Sigmoid colon (tissue), 7 donors: ENCODE data around the gene SCART1. TPM values are rescaled to one million over a fixed set of nuclear protein-coding genes. Genes with fewer than 3 reads are reported as not detected.

ENCODE experiments used
- DNase-seq: peaks from one replicate; pipeline ENCODE4 v3.0.0-alpha.2; 2019
- H3K27ac ChIP-seq, 4 donors: fragments of 200-600 bp; sonication (generic); one replicate each; pipeline ENCODE4 v1.5.1; 2016 to 2019; ENCODE audit warnings: mild to moderate bottlenecking in 1 of 4
- H3K27me3 ChIP-seq, 3 donors: fragments of 200-600 bp; sonication (generic); one replicate each; pipeline ENCODE4 v1.5.1; 2019; ENCODE audit warnings: mild to moderate bottlenecking in 1 of 3
- H3K36me3 ChIP-seq, 4 donors: fragments of 200-600 bp; sonication (generic); one replicate each; pipeline ENCODE4 v1.5.1; 2016 to 2019
- H3K4me1 ChIP-seq, 4 donors: fragments of 200-600 bp; sonication (generic); one replicate each; pipeline ENCODE4 v1.5.1; 2017 to 2019
- H3K4me3 ChIP-seq, 4 donors: fragments of 200-600 bp; sonication (generic); one replicate each; pipeline ENCODE4 v1.5.1; 2017 to 2019; ENCODE audit warnings: mild to moderate bottlenecking in 2 of 4, moderate library complexity in 1 of 4
- H3K9me3 ChIP-seq, 4 donors: fragments of 200-600 bp in 3 of 4; sonication (generic) in 3 of 4; one replicate each; pipeline versions ENCODE4 v1.5.1 to v1.6.1; 2013 to 2019
- CTCF ChIP-seq, 4 experiments: fragments of 450-650 bp in 3 of 4; fragments of 200-600 bp in 1 of 4; IDR thresholded peaks; one replicate each; pipeline ENCODE4 v1.5.1; 2016 to 2019; ENCODE audit warnings: antibody characterized with exemption in 4 of 4, mild to moderate bottlenecking in 3 of 4, moderate library complexity in 2 of 4
- EP300 ChIP-seq, 4 donors: sonication (generic); formaldehyde crosslinking; IDR thresholded peaks; one replicate each; pipeline ENCODE4 v1.6.1; 2017; ENCODE audit warnings: antibody characterized with exemption in 4 of 4
- POLR2A ChIP-seq, 2 donors: fragments of 450-650 bp; IDR thresholded peaks; one replicate each; pipeline ENCODE4 v1.6.1; 2016; ENCODE audit warnings: antibody characterized with exemption in 2 of 2, mild to moderate bottlenecking in 2 of 2, moderate library complexity in 2 of 2
- POLR2AphosphoS5 ChIP-seq, 4 donors: sonication (generic); formaldehyde crosslinking; IDR thresholded peaks; one replicate each; pipeline ENCODE4 v1.6.1; 2017; ENCODE audit warnings: antibody characterized with exemption in 4 of 4
- WGBS, 2 donors: extraction: QIAGEN DNeasy Blood & Tissue Kit; methylation state at CpG; one replicate each; pipeline ENCODE4 v1.1.7; 2013; 5-methylcytosine and 5-hydroxymethylcytosine counted together
- intact Hi-C: fragments of 100-400 bp; cut with DNase I; formaldehyde crosslinking; loops from one replicate; pipeline ENCODE4 v1.15.1; 2023
- polyA plus RNA-seq, 3 donors: library from polyadenylated mRNA; stranded (reverse); fragments of 200-250 nt; gene quantifications; one replicate each; pipeline ENCODE4 v1.2.3, GENCODE V29; 2013
- total RNA-seq, 4 donors: library from RNA; depleted of rRNA; stranded (reverse); fragments of >200 nt; gene quantifications; one replicate each; pipeline ENCODE4 v1.1.0, GENCODE V29; 2016
- donor health status: healthy with polysubstance abuse.
- donor health status: Bipolar disorder and iron deficiency.
- donor health status: healthy.

Gene SCART1
- total and polyA plus RNA-seq, 7 donors = 0.99 to 4.7 (median 2.9) TPM; not detected in 2

- Histone ChIP-seq H3K4me3 (no peak overlapping the region), H3K36me3 (peaks cover 16 to 59% (median 27%) of the 10 kb centered on the region in 4 donors), H3K27ac (no peak overlapping the region), H3K4me1 (no peaks in the 10 kb centered on the region), H3K27me3 (no peaks in the 10 kb centered on the region), H3K9me3 (peaks cover 0 to 7% (median 2%) of the 10 kb centered on the region in 4 donors)
- intact Hi-C loops = no loop called here
- WGBS, 2 donors = 90 to 96% methylated on average over 25 of the region's 25 CpGs
- no peak for DNase-seq
- no peak for TF ChIP-seq EP300 (IDR thresholded peaks at IDR 0.05)
- TF ChIP-seq CTCF (IDR thresholded peaks at IDR 0.05) = no peak
- TF ChIP-seq POLR2AphosphoS5 (IDR thresholded peaks at IDR 0.05) = no peak
- TF ChIP-seq POLR2A (IDR thresholded peaks at IDR 0.05) = no peak
Measured at GRCh38 chr10:133415752-133416151, 38.0 kb upstream of the SCART1 start.

- Histone ChIP-seq H3K4me1 (peaks cover 0 to 7% (median 6%) of the 10 kb centered on the region in 4 donors), H3K27me3 (peaks cover 6 to 15% (median 9%) of the 10 kb centered on the region in 3 donors), H3K27ac (no peak overlapping the region), H3K9me3 (no peaks in the 10 kb centered on the region), H3K36me3 (peaks cover 16 to 40% (median 21%) of the 10 kb centered on the region in 4 donors), H3K4me3 (no peak overlapping the region)
- DNase-seq = no peak
- 95 to 96% methylated on average over 14 of the region's 14 CpGs for WGBS, 2 donors
- TF ChIP-seq POLR2AphosphoS5 (IDR thresholded peaks at IDR 0.05) (no peak), EP300 (IDR thresholded peaks at IDR 0.05) (no peak), POLR2A (IDR thresholded peaks at IDR 0.05) (no peak), CTCF (IDR thresholded peaks at IDR 0.05) (no peak)
- intact Hi-C loops = no loop called here
Measured at GRCh38 chr10:133418289-133418993, 35.3 kb upstream of the SCART1 start.

GRCh38 chr10:133419211-133419950 is 34.4 kb upstream of the SCART1 start:
- H3K4me3 ChIP-seq = no peak overlapping the region
- H3K27ac ChIP-seq = no peak overlapping the region
- H3K36me3 ChIP-seq = peaks cover 16 to 37% (median 19%) of the 10 kb centered on the region in 4 donors
- no peak for DNase-seq
- intact Hi-C loops = no loop called here
- H3K9me3 ChIP-seq = no peaks in the 10 kb centered on the region
- no peak for TF ChIP-seq CTCF (IDR thresholded peaks at IDR 0.05)
- TF ChIP-seq POLR2AphosphoS5 (IDR thresholded peaks at IDR 0.05) = no peak
- TF ChIP-seq EP300 (IDR thresholded peaks at IDR 0.05) = no peak
- TF ChIP-seq POLR2A (IDR thresholded peaks at IDR 0.05) = no peak
- H3K27me3 ChIP-seq = peaks cover 6 to 18% (median 9%) of the 10 kb centered on the region in 3 donors
- H3K4me1 ChIP-seq = peaks cover 0 to 10% (median 8%) of the 10 kb centered on the region in 4 donors
- 94 to 95% methylated on average over 34 of the region's 34 CpGs for WGBS, 2 donors

GRCh38 chr10:133420028-133420427 is 33.7 kb upstream of the SCART1 start:
- H3K27ac ChIP-seq = no peak overlapping the region
- TF ChIP-seq POLR2AphosphoS5 (IDR thresholded peaks at IDR 0.05) (no peak), POLR2A (IDR thresholded peaks at IDR 0.05) (no peak), CTCF (IDR thresholded peaks at IDR 0.05) (no peak), EP300 (IDR thresholded peaks at IDR 0.05) (no peak)
- no peak overlapping the region for H3K4me3 ChIP-seq
- no peak for DNase-seq
- intact Hi-C loops = no loop called here
- peaks cover 0 to 10% (median 8%) of the 10 kb centered on the region in 4 donors for H3K4me1 ChIP-seq
- peaks cover 6 to 18% (median 9%) of the 10 kb centered on the region in 3 donors for H3K27me3 ChIP-seq
- no peaks in the 10 kb centered on the region for H3K9me3 ChIP-seq
- H3K36me3 ChIP-seq = peaks cover 16 to 35% (median 17%) of the 10 kb centered on the region in 4 donors
- 92 to 94% methylated on average over 17 of the region's 17 CpGs for whole genome bisulfite sequencing, 2 donors
